ENCODE results near the gene SLCO4A1. TPM values are rescaled to one million over a fixed set of nuclear protein-coding genes. Genes with fewer than 3 reads are reported as not detected.

Gene SLCO4A1
- total RNA-seq, 4 donors from 2014 or later, result 15.9 to 20.2 (median 19.2) TPM

DNA sequence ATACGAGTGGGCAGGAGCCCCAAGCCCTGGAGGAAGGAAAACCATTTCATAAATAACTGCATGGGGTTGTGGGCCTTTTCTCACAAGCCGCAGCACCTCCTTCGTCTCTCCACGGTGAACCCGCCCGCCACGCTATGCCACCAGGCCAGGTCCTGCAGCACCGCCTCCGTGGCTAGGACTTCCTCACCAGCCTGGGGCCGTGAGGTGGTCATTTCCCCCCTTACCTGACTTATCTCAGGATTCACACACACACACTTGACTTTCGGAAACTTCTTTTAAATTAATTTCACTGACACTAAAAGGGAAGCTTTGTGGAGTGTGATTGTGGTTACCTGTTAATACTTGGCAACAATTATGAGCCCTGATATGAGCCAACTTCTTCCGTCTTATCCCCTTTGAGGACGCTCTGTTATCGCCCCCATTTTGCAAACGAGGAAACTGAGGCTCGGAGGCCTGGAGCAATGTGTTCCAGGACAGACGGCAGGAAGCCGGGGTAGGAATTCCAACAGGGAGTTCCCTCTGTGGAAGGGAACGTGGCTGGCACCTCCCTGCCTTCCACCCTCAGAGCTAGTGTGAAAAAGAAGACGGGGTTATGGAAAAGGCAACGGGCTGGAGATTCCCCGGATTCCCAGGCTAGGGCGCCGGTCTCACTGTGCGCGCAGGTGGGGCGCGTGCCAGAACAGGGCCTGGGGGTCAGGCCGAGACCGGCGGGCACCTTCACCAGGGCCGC lies 817 bp upstream of the SLCO4A1 start:
- H3K27ac ChIP-seq, result peak overlapping the region in 3 of 4 donors; percentile 74 to 86 (median 77)
- ATAC-seq, result no peak
- H3K27me3 ChIP-seq, result peaks cover 96% of the 10 kb centered on the region
- 56% methylated on average over 15 of the region's 32 CpGs; no CpG with 5 or more reads in 1 of the 2 donors for WGBS, 2 donors (ENCODE audit: low coverage in 1 of 2)
- TF ChIP-seq, protein P1, sequence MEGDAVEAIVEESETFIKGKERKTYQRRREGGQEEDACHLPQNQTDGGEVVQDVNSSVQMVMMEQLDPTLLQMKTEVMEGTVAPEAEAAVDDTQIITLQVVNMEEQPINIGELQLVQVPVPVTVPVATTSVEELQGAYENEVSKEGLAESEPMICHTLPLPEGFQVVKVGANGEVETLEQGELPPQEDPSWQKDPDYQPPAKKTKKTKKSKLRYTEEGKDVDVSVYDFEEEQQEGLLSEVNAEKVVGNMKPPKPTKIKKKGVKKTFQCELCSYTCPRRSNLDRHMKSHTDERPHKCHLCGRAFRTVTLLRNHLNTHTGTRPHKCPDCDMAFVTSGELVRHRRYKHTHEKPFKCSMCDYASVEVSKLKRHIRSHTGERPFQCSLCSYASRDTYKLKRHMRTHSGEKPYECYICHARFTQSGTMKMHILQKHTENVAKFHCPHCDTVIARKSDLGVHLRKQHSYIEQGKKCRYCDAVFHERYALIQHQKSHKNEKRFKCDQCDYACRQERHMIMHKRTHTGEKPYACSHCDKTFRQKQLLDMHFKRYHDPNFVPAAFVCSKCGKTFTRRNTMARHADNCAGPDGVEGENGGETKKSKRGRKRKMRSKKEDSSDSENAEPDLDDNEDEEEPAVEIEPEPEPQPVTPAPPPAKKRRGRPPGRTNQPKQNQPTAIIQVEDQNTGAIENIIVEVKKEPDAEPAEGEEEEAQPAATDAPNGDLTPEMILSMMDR (IDR thresholded peaks at IDR 0.05), result no peak
- no peak for TF ChIP-seq POLR2A (IDR thresholded peaks at IDR 0.05)
- TF ChIP-seq EP300 (IDR thresholded peaks at IDR 0.05), result no peak
- H3K4me3 ChIP-seq, result peak overlapping the region; percentile 32 to 65
- H3K4me1 ChIP-seq, result peaks cover 0 to 45% (median 21%) of the 10 kb centered on the region in 3 donors
- no peaks in the 10 kb centered on the region for H3K36me3 ChIP-seq
- H3K9me3 ChIP-seq, result no peaks in the 10 kb centered on the region

- TF ChIP-seq POLR2A (IDR thresholded peaks at IDR 0.05) (no peak), EP300 (IDR thresholded peaks at IDR 0.05) (no peak), POLR2AphosphoS5 (IDR thresholded peaks at IDR 0.05) (no peak)
- TF ChIP-seq, protein P1 (IDR thresholded peaks at IDR 0.05), result no peak
- no peak for ATAC-seq
- H3K9me3 ChIP-seq, result no peaks in the 10 kb centered on the region
- peak overlapping the region; percentile 32 to 65 for H3K4me3 ChIP-seq
- peaks cover 86% of the 10 kb centered on the region for H3K27me3 ChIP-seq
- no CpG with 5 or more reads among the region's 84 CpGs for WGBS, 2 donors (ENCODE audit: low coverage in 1 of 2)
- peak overlapping the region in 3 of 4 donors; percentile 74 to 86 (median 77) for H3K27ac ChIP-seq
- peaks cover 0 to 60% (median 21%) of the 10 kb centered on the region in 3 donors for H3K4me1 ChIP-seq
- no peaks in the 10 kb centered on the region for H3K36me3 ChIP-seq
These were observed 590 bp downstream of the SLCO4A1 start for GRCh38 chr20:62642666-62643520.

- Histone ChIP-seq H3K4me1 (peaks cover 0 to 66% (median 25%) of the 10 kb centered on the region in 3 donors), H3K36me3 (no peaks in the 10 kb centered on the region), H3K27ac (peak overlapping the region in 3 of 4 donors; percentile 74 to 86 (median 77)), H3K4me3 (peak overlapping the region; percentile 32 to 65), H3K9me3 (no peaks in the 10 kb centered on the region), H3K27me3 (peaks cover 79% of the 10 kb centered on the region)
- ATAC-seq, result no peak
- TF ChIP-seq POLR2AphosphoS5 (IDR thresholded peaks at IDR 0.05) (no peak), EP300 (IDR thresholded peaks at IDR 0.05) (no peak), POLR2A (IDR thresholded peaks at IDR 0.05) (no peak)
- TF ChIP-seq, protein P1 (IDR thresholded peaks at IDR 0.05), result no peak
- 30% methylated on average over 11 of the region's 14 CpGs; no CpG with 5 or more reads in 1 of the 2 donors for WGBS, 2 donors (ENCODE audit: low coverage in 1 of 2)
These were observed 1.3 kb downstream of the SLCO4A1 start for GRCh38 chr20:62643521-62644043.

GRCh38 chr20:62644044-62644795 lies 1.9 kb downstream of the SLCO4A1 start:
- Histone ChIP-seq H3K9me3 (no peaks in the 10 kb centered on the region), H3K4me1 (peaks cover 0 to 69% (median 25%) of the 10 kb centered on the region in 3 donors), H3K27ac (peak overlapping the region in 2 of 4 donors; percentile 74 to 86), H3K4me3 (peak overlapping the region in 1 of 2 donors; percentile 65), H3K36me3 (no peaks in the 10 kb centered on the region), H3K27me3 (peaks cover 74% of the 10 kb centered on the region)
- ATAC-seq, result no peak
- TF ChIP-seq, protein P1 (IDR thresholded peaks at IDR 0.05), result no peak
- TF ChIP-seq POLR2AphosphoS5 (IDR thresholded peaks at IDR 0.05), result no peak
- 89 to 100% methylated on average over 1 to 6 of the region's 23 CpGs for WGBS, 2 donors (ENCODE audit: low coverage in 1 of 2)
